Measurements from ENCODE around the gene TMEM125. TPM values are rescaled to one million over a fixed set of nuclear protein-coding genes. Genes with fewer than 3 reads are reported as not detected.
A peak's percentile ranks its signal among the peaks of the same experiment; 100 is the strongest.

TMEM125 gene
- total RNA-seq, 1 experiment from 2014 or later: not detected

DNA sequence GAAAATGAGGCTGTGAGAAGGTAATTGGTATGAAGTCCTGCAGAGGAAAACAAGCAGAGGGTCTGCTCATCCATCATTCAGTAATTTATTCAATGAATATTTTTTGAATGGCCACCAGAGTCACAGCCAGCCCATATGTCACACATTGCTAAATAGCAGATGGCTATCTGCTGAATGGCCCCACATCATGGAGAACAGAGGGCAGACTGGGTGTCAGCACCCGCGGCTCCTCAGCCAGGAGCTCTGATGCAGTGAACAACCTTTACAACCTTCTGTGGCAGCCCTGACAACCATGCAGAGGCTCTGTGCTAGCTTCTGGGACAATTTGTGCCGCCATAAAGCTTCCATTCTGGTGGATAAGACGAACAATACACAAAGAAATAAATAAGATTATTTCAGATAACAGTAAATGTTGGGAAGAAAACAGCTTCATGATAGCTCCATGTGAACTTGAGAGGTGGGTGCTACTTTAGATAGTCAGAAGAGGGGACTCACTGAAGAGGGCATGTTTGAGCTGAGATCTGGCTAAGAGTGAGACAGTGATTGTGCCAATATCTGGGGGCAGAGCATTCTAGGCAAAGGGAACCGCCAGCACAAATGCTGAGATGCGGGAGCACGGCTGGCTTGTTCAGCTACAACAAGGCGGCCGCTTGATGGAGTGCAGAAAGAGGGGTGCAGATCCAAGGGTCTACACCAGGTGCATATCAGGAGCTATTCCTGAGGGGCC is 18.4 kb downstream of the TMEM125 start:
- H3K4me1 ChIP-seq: no peaks in the 10 kb centered on the region
- no peaks in the 10 kb centered on the region for H3K36me3 ChIP-seq
- no peaks in the 10 kb centered on the region for H3K27me3 ChIP-seq
- no peak overlapping the region for H3K4me3 ChIP-seq
- no peaks in the 10 kb centered on the region for H3K9me3 ChIP-seq (replicated peaks)
- H3K27ac ChIP-seq: no peak overlapping the region
- DNase-seq: no peak

DNA sequence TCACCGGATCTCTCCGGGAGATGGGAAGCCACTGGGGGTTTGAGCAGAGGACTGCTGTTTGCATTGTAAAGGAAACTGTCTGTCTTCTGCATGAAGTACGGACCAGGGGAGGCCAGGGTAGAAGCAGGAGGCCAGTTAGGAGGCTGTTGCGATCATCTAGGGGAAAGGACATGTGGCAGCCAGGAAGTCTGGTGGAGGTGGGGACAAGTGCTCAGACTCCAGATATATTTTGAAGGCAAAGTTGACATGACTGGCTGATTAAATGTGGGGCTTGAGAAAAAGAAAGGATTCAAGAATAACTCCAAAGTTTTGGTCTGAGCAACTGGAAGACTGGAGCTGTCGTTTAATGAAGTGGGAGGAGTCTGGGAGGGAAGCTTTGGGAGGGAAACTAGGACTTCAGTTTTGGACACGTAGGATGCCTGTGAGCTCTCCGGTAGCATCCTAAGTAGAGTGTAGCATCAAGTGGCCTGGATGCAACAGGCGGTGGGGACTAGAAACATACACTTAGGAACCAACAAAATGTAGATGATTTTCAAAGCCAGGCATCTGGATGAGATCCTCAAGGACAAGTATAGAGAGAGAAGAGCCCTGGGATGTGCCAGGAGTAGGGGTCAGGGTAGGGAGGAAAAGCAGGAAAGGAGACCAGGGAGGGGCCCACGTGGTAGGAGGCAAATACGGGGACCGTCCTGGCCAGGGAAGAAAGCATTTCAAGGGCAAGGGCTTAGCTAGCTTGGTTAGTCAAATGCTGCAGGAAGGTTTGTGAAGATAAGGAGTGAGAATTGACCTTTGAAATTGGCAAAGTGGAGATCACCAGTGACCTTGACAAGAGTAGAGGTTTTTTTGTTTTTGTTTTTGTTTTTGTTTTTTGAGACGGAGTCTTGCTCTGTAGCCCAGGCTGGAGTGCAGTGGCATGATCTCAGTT is 19.3 kb downstream of the TMEM125 start:
- Histone ChIP-seq H3K36me3 (no peaks in the 10 kb centered on the region), H3K27ac (no peak overlapping the region), H3K9me3 (replicated peaks) (no peaks in the 10 kb centered on the region), H3K4me1 (0 out of 2 replicates have a peak, but pooled peaks cover under 1% of the 10 kb centered on the region), H3K27me3 (no peaks in the 10 kb centered on the region), H3K4me3 (no peak overlapping the region)
- DNase-seq: no peak

DNA sequence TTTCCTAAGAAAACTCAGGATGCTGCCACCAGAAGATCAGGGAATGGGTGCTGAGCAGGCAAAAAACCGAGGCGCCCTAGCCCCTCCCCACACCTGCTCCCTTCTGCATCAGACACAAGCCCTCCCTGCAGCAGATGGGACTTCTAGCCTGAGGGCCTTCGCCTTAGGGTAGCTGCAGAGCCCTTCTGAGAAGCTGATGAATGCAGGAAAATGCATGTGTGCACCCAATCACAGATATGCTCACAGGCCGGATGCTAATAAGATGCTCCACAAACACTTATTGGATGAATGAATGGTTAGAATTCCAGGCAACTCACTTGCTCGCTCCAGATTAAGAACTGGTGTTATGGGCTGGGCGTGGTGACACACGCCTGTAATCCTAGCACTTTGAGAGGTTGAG is 22.4 kb downstream of the TMEM125 start:
- H3K27ac ChIP-seq: no peak overlapping the region
- no peaks in the 10 kb centered on the region for H3K9me3 ChIP-seq (replicated peaks)
- no peaks in the 10 kb centered on the region for H3K36me3 ChIP-seq
- peak in 1 of 2 experiments; percentile 32 for DNase-seq
- H3K4me3 ChIP-seq: no peak overlapping the region
- peaks cover 7% of the 10 kb centered on the region; the same call in 1 of the 2 replicates for H3K4me1 ChIP-seq
- no peaks in the 10 kb centered on the region for H3K27me3 ChIP-seq

DNA sequence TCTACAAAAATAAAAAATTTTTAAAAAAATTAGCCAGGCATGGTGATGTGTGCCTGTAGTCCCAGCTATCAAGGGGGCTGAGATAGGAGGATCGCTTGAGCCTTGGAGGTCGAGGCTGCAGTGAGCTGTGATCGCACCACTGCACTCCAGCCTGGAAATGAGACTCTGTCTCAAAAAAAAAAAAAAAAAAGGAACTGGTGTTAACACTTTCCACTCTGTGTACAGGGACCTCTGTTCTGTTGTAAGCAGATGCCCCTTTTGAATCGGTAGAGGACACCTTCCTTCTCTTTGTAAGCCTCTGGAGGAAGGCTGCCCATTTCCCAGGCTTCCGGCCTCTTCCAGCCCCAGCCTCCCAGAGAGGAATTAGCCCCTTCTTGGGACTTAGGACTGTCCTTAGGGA is 22.9 kb downstream of the TMEM125 start:
- no peak for DNase-seq
- Histone ChIP-seq H3K4me3 (no peak overlapping the region), H3K27me3 (peaks cover 3% of the 10 kb centered on the region; the same call in 1 of the 2 replicates), H3K27ac (no peak overlapping the region), H3K4me1 (peaks cover 7% of the 10 kb centered on the region; the same call in 1 of the 2 replicates), H3K36me3 (no peaks in the 10 kb centered on the region), H3K9me3 (replicated peaks) (no peaks in the 10 kb centered on the region)

DNA sequence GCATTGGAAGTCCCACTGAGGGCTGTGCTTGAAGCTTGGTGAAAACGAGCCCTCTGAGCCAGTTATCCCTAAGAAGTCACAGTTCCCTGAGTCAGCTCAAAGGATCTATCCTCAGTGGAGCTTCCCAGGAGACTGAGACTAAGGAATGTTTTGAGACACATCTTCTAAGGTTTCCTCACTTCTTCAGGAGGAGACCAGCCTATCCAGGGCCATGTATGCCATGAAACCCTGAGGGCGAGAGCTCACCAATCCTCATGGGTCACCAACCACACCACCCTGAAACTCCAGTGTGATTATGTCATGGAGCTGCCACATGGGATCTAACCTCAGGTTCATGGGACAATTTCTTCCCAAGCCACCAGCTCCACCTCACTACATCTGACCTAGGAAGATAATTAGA is 23.4 kb downstream of the TMEM125 start:
- no peaks in the 10 kb centered on the region for H3K36me3 ChIP-seq
- DNase-seq: no peak
- H3K4me1 ChIP-seq: peaks cover 7% of the 10 kb centered on the region; the same call in 1 of the 2 replicates
- no peak overlapping the region for H3K4me3 ChIP-seq
- H3K27me3 ChIP-seq: peaks cover 5% of the 10 kb centered on the region; the same call in 1 of the 2 replicates
- H3K27ac ChIP-seq: no peak overlapping the region
- no peaks in the 10 kb centered on the region for H3K9me3 ChIP-seq (replicated peaks)

DNA sequence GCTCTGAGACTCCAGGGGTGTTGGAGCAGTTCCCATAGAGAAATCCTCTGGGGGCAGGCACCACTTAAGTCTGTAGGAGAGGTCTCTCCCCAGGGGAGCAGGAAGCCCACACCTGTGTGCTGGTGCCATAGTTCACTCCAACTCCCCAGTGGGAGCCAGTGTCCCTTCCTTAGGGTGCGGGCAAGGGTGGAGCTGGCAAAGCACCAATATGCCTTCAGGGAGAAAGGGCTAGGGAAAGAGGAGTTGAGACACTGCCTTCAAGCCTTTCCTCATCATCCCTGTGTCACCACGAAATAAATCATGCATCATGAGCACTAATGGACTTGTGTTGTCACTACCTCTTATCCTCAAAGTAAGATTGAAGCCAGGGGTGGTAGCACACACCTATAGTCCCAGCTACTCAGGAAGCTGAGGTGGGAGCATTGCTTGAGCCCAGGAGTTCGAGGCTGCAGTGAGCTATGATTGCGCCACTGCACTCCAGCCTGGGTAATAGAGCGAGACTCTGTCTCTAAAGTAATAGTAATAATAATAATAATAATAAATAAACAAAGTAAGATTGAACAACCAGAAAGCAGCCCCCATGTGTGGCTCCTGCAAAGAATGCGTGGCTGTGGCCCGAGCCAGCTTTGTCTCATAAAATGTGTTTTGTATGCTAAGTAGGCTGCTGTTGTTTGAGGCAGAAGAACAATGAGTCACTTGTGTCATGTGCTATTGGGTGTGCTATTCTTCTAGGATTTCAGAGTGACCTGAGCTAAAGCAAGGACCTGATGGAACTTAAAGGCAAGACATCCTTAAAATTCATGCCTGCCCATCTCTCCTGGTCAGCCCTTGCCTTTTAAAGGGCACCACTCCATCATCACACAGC is 24.3 kb downstream of the TMEM125 start:
- H3K4me1 ChIP-seq: peaks cover 7% of the 10 kb centered on the region; the same call in 1 of the 2 replicates
- H3K36me3 ChIP-seq: no peaks in the 10 kb centered on the region
- H3K27ac ChIP-seq: no peak overlapping the region
- no peaks in the 10 kb centered on the region for H3K9me3 ChIP-seq (replicated peaks)
- H3K4me3 ChIP-seq: no peak overlapping the region
- no peak for DNase-seq
- peaks cover 5% of the 10 kb centered on the region; the same call in 1 of the 2 replicates for H3K27me3 ChIP-seq

DNA sequence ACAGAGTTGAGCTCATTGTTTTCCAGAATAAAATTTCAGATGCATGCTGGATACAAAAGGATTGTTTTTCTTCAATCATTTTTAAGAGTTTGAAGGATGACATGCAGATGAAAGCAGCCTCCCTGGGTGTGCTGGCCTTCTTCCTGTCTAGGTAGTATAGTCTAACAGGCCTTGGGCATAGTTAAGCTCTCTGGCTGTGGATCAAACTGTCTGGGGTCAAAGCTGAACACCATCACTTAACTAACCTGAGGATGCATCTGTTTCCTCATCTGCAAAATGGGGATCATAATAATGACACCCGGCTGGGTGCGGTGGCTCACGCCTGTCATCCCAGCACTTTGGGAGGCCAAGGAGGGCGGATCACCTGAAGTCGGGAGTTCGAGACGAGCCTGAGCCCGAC is 25.0 kb downstream of the TMEM125 start:
- H3K9me3 ChIP-seq (replicated peaks): no peaks in the 10 kb centered on the region
- no peaks in the 10 kb centered on the region for H3K36me3 ChIP-seq
- no peak overlapping the region for H3K27ac ChIP-seq
- no peak for DNase-seq
- peaks cover 7% of the 10 kb centered on the region; the same call in 1 of the 2 replicates for H3K4me1 ChIP-seq
- peaks cover 5% of the 10 kb centered on the region; the same call in 1 of the 2 replicates for H3K27me3 ChIP-seq
- no peak overlapping the region for H3K4me3 ChIP-seq

DNA sequence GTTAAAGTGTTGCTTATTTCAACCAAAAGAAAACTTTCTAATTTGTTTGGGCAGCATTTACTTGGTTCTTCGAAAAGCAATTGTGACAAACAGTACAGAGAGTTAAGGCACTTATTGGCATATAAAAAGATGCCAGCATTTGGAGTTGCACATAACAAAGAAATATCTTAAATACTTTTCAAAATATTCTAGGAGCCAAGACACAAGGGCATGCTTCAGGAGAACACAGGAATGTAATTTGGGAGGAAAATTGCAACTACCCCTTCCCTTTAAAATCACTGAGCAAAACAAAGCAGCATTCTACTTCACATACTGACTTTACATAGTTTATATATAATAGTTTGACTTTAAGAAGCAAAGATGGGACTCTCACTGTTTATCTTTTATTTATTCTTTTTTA is 26.4 kb downstream of the TMEM125 start:
- no peak for DNase-seq
- Histone ChIP-seq H3K4me3 (no peak overlapping the region), H3K27me3 (peaks cover 5% of the 10 kb centered on the region; the same call in 1 of the 2 replicates), H3K4me1 (peaks cover 7% of the 10 kb centered on the region; the same call in 1 of the 2 replicates), H3K36me3 (no peaks in the 10 kb centered on the region), H3K27ac (no peak overlapping the region), H3K9me3 (replicated peaks) (no peaks in the 10 kb centered on the region)

DNA sequence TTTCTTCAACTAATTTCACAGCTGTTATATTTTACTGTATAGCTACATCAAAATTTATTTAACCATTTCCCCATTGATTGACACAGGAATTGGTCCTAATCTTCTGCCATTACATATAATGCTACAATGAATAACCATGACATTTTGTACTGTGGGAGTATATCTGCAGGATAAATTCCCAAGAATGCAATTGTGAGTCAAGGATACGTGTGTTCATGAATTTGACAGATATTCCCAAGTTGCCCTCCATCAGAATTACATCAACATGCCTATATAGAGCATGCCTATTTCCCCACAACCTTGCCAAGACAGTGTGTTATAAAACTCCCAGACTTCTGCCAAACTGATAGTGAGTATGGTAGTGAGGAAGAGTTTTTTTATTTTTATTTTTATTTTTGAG is 28.3 kb downstream of the TMEM125 start:
- DNase-seq: no peak
- Histone ChIP-seq H3K4me1 (peaks cover 7% of the 10 kb centered on the region; the same call in 1 of the 2 replicates), H3K27ac (no peak overlapping the region), H3K27me3 (peaks cover 9% of the 10 kb centered on the region; the same call in 1 of the 2 replicates), H3K4me3 (no peak overlapping the region), H3K36me3 (no peaks in the 10 kb centered on the region), H3K9me3 (replicated peaks) (no peaks in the 10 kb centered on the region)

DNA sequence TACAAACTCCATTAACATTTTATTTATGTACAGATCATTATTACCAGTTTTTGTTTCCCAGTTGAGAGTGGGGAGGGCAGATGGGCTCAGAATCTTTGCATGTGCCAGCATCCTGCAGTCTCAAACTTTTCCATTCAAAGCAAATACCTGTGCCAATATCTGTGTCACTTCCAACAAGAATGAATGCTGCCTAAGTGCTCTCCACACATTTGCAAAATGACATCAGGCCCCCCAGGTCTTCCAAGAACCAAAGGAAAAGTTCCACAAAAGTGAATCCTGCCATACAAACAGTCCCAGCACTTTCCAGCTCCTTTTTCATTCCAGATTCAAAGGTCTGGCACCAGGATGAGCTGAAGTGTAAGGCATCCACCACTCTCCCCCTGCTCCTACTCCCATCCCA is 29.3 kb downstream of the TMEM125 start:
- H3K36me3 ChIP-seq: no peaks in the 10 kb centered on the region
- DNase-seq: no peak
- peaks cover 5% of the 10 kb centered on the region; the same call in 1 of the 2 replicates for H3K4me1 ChIP-seq
- no peak overlapping the region for H3K27ac ChIP-seq
- H3K9me3 ChIP-seq (replicated peaks): no peaks in the 10 kb centered on the region
- no peak overlapping the region for H3K4me3 ChIP-seq
- peaks cover 9% of the 10 kb centered on the region; the same call in 1 of the 2 replicates for H3K27me3 ChIP-seq

DNA sequence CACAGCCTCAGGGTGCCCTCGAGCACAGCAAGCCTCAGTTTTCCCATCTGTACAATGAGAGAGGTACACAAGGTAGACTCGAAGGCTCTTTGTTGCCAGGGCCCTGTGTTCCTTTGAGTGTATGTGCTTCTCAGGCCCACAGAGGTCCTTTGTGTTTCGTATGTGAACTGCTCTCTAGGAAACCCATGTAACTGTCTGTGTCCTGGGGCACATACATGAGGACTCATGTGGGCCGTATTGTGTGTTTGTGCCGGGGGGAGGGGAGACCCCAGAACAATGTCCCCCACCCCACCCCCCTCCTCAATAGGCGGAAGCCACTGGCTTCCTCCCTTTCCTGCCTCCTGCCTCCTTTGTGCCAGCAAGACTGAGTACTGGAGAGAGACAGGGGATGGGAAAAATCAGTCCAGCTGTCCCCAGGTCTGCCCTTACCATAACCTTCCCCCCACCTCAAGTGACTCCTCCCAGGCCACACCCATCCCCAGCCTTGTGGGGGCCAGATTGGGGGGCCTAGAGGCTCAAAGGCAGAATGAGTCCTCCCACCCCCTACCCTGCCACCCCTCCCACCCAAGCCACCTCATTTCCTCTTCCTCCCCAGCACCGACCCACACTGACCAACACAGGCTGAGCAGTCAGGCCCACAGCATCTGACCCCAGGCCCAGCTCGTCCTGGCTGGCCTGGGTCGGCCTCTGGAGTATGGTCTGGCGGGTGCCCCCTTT is 30.8 kb downstream of the TMEM125 start, which contains the start of gene TIE1:
Gene TIE1, plus strand, starts transcription at position 605 of the 717 bp plus-strand sequence. Its CDS starts 90 bp downstream, at position 695.
- H3K36me3 ChIP-seq: no peaks in the 10 kb centered on the region
- no peaks in the 10 kb centered on the region; the same call in 1 of the 2 replicates for H3K4me1 ChIP-seq
- no peak within 1 kb of the TSS for H3K27ac ChIP-seq
- DNase-seq: no peak
- H3K27me3 ChIP-seq: peaks cover 9% of the 10 kb centered on the region; the same call in 1 of the 2 replicates
- no peak within 1 kb of the TSS for H3K4me3 ChIP-seq
- no peaks in the 10 kb centered on the region for H3K9me3 ChIP-seq (replicated peaks)

DNA sequence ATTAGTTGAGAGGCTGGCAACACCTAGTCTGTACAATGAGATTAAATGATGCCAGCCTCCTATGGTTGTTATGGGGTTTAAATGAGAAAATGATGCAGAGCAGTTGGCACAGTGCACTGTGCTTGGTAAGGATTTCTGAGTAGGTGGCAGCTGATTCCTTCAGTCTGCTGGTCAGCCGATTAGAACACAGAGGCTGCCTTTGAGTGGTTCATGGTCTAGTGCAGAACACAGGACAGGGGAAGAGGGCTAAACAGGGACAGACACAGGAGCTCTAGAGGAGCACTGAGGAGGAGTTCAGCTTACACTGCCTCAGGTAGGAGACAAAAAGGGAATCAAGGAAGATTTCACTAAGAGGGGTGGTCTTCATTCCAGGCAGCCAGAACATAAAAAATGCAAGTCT is 32.4 kb downstream of the TMEM125 start:
- no peak overlapping the region for H3K4me3 ChIP-seq
- no peak for DNase-seq
- no peaks in the 10 kb centered on the region for H3K4me1 ChIP-seq
- no peaks in the 10 kb centered on the region for H3K36me3 ChIP-seq
- no peaks in the 10 kb centered on the region for H3K9me3 ChIP-seq (replicated peaks)
- no peak overlapping the region for H3K27ac ChIP-seq
- H3K27me3 ChIP-seq: peaks cover 15% of the 10 kb centered on the region; the same call in 1 of the 2 replicates

DNA sequence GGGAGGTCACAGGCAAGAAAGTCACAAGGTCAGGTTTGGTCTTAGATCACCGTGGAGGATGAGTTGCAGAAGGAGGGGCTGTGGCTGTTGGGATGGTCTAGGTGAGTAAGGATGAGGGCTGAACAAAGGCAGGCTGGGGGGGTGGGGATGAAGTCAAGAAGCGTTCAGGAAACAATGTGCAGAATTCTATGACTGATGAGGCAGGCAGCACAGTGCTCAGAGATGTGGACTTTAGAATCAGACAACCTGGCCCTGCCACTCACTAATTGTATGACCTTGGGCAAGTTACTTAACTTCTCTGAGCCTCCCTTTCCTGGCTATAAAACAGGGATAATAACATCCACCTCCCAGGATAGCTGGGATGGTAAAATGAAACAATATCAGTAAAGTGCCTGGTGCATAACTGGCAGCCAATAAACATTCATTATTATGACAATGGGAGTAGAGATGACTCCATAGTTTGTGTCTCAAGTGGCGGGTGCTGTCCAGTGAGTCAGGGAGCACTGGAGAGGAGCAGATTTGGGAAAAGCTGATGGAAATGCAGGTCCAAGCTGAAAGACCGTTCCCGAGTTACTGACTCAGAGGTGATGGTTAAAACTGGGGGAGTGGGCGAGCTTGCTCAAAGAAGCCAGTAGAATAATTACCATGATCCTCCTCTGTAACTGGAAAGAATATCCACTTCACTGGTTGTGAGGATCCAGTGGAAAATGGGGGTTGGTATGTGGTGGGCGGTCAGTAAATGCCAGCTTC is 33.1 kb downstream of the TMEM125 start:
- Histone ChIP-seq H3K4me3 (no peak overlapping the region), H3K27me3 (peaks cover 17% of the 10 kb centered on the region; the same call in 1 of the 2 replicates), H3K9me3 (replicated peaks) (no peaks in the 10 kb centered on the region), H3K27ac (no peak overlapping the region), H3K36me3 (no peaks in the 10 kb centered on the region), H3K4me1 (no peaks in the 10 kb centered on the region)
- no peak for DNase-seq

All from SJCRH30 (cell line).